K562 (cell line): ENCODE results near the gene PHF21B. TPM values are rescaled to one million over a fixed set of nuclear protein-coding genes. Genes with fewer than 3 reads are reported as not detected.

Source experiments
- polyA plus RNA-seq, 8 experiments: library from polyadenylated mRNA; depleted of rRNA in 4 of 8; stranded (reverse) in 5 of 8; unstranded in 3 of 8; fragments of >200 nt; fragmentation: Nextera tagmentation in 2 of 8; fragmentation: Illumina TruSeq in 1 of 8; extraction: Ambion mirVana in 2 of 8; extraction: Trizol in 1 of 8; gene quantifications; 2 replicates each; pipeline versions ENCODE4 v1.2.1 to v1.2.3, GENCODE V29; 2011 to 2014; ENCODE audit warnings: inconsistent platforms in 1 of 8, missing spikeins in 1 of 8
- total RNA-seq, 7 experiments: library from RNA; depleted of rRNA in 6 of 7; stranded (reverse); fragments of >200 nt in 6 of 7; fragmentation: Illumina TruSeq in 2 of 7; extraction: Trizol in 2 of 7; gene quantifications; 2 replicates each; pipeline versions ENCODE4 v1.2.1 to v1.2.3, GENCODE V29; 2011 to 2021; ENCODE audit warnings: low replicate concordance in 1 of 7
- TF ChIP-seq, protein P1 (sequence below): sonication (generic); formaldehyde crosslinking; IDR thresholded peaks from 2 replicates; pipeline ENCODE4 v1.8.0; 2023; ENCODE audit warnings: missing genetic modification reagents, mild to moderate bottlenecking, borderline replicate concordance
- TF ChIP-seq, protein P2 (sequence below): fragments of 450-650 bp; formaldehyde crosslinking; IDR thresholded peaks from 2 replicates; pipeline ENCODE4 v1.4.0; 2020; ENCODE audit warnings: mild to moderate bottlenecking
- TF ChIP-seq, protein P3 (sequence below): IDR thresholded peaks from 2 replicates; pipeline ENCODE4 v1.6.1; 2016; ENCODE audit warnings: missing genetic modification characterization, missing compliant biosample characterization
- TF ChIP-seq, protein P4 (sequence below): sonication (generic); formaldehyde crosslinking; IDR thresholded peaks from 2 replicates; pipeline ENCODE4 v1.8.0; 2022; ENCODE audit warnings: mild to moderate bottlenecking, missing genetic modification reagents

PHF21B gene
- total and polyA plus RNA-seq, 9 of the 15 experiments (the other 6 are each of a cell fraction or from before 2014, with no cell fraction given): 0.04 TPM; not detected in 8

- TF ChIP-seq, protein P1, sequence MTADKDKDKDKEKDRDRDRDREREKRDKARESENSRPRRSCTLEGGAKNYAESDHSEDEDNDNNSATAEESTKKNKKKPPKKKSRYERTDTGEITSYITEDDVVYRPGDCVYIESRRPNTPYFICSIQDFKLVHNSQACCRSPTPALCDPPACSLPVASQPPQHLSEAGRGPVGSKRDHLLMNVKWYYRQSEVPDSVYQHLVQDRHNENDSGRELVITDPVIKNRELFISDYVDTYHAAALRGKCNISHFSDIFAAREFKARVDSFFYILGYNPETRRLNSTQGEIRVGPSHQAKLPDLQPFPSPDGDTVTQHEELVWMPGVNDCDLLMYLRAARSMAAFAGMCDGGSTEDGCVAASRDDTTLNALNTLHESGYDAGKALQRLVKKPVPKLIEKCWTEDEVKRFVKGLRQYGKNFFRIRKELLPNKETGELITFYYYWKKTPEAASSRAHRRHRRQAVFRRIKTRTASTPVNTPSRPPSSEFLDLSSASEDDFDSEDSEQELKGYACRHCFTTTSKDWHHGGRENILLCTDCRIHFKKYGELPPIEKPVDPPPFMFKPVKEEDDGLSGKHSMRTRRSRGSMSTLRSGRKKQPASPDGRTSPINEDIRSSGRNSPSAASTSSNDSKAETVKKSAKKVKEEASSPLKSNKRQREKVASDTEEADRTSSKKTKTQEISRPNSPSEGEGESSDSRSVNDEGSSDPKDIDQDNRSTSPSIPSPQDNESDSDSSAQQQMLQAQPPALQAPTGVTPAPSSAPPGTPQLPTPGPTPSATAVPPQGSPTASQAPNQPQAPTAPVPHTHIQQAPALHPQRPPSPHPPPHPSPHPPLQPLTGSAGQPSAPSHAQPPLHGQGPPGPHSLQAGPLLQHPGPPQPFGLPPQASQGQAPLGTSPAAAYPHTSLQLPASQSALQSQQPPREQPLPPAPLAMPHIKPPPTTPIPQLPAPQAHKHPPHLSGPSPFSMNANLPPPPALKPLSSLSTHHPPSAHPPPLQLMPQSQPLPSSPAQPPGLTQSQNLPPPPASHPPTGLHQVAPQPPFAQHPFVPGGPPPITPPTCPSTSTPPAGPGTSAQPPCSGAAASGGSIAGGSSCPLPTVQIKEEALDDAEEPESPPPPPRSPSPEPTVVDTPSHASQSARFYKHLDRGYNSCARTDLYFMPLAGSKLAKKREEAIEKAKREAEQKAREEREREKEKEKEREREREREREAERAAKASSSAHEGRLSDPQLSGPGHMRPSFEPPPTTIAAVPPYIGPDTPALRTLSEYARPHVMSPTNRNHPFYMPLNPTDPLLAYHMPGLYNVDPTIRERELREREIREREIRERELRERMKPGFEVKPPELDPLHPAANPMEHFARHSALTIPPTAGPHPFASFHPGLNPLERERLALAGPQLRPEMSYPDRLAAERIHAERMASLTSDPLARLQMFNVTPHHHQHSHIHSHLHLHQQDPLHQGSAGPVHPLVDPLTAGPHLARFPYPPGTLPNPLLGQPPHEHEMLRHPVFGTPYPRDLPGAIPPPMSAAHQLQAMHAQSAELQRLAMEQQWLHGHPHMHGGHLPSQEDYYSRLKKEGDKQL: no peak
- TF ChIP-seq, protein P2, sequence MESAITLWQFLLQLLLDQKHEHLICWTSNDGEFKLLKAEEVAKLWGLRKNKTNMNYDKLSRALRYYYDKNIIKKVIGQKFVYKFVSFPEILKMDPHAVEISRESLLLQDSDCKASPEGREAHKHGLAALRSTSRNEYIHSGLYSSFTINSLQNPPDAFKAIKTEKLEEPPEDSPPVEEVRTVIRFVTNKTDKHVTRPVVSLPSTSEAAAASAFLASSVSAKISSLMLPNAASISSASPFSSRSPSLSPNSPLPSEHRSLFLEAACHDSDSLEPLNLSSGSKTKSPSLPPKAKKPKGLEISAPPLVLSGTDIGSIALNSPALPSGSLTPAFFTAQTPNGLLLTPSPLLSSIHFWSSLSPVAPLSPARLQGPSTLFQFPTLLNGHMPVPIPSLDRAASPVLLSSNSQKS (CRISPR knock-in tag): no peak
- TF ChIP-seq, protein P3, sequence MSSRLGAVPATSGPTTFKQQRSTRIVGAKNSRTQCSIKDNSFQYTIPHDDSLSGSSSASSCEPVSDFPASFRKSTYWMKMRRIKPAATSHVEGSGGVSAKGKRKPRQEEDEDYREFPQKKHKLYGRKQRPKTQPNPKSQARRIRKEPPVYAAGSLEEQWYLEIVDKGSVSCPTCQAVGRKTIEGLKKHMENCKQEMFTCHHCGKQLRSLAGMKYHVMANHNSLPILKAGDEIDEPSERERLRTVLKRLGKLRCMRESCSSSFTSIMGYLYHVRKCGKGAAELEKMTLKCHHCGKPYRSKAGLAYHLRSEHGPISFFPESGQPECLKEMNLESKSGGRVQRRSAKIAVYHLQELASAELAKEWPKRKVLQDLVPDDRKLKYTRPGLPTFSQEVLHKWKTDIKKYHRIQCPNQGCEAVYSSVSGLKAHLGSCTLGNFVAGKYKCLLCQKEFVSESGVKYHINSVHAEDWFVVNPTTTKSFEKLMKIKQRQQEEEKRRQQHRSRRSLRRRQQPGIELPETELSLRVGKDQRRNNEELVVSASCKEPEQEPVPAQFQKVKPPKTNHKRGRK (tag): no peak
- TF ChIP-seq, protein P4, sequence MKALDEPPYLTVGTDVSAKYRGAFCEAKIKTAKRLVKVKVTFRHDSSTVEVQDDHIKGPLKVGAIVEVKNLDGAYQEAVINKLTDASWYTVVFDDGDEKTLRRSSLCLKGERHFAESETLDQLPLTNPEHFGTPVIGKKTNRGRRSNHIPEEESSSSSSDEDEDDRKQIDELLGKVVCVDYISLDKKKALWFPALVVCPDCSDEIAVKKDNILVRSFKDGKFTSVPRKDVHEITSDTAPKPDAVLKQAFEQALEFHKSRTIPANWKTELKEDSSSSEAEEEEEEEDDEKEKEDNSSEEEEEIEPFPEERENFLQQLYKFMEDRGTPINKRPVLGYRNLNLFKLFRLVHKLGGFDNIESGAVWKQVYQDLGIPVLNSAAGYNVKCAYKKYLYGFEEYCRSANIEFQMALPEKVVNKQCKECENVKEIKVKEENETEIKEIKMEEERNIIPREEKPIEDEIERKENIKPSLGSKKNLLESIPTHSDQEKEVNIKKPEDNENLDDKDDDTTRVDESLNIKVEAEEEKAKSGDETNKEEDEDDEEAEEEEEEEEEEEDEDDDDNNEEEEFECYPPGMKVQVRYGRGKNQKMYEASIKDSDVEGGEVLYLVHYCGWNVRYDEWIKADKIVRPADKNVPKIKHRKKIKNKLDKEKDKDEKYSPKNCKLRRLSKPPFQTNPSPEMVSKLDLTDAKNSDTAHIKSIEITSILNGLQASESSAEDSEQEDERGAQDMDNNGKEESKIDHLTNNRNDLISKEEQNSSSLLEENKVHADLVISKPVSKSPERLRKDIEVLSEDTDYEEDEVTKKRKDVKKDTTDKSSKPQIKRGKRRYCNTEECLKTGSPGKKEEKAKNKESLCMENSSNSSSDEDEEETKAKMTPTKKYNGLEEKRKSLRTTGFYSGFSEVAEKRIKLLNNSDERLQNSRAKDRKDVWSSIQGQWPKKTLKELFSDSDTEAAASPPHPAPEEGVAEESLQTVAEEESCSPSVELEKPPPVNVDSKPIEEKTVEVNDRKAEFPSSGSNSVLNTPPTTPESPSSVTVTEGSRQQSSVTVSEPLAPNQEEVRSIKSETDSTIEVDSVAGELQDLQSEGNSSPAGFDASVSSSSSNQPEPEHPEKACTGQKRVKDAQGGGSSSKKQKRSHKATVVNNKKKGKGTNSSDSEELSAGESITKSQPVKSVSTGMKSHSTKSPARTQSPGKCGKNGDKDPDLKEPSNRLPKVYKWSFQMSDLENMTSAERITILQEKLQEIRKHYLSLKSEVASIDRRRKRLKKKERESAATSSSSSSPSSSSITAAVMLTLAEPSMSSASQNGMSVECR (CRISPR knock-in tag): no peak
These were observed 14.1 kb downstream of the PHF21B start (continued) for GRCh38 chr22:44995715-44996114.
